Bone marrow (tissue), 2 donors: ENCODE measurements around the gene ARHGEF18.
"Not testable (repeated sequence)": the region's sequence is repeated elsewhere in the genome, so short reads cannot be mapped to it uniquely, and the experiment has no call there.

Experiments used
- DNase-seq, 2 donors: peaks; one replicate each; lab custom pipeline; 2025; lab: John Stamatoyannopoulos, UW

The ARHGEF18 gene

DNA sequence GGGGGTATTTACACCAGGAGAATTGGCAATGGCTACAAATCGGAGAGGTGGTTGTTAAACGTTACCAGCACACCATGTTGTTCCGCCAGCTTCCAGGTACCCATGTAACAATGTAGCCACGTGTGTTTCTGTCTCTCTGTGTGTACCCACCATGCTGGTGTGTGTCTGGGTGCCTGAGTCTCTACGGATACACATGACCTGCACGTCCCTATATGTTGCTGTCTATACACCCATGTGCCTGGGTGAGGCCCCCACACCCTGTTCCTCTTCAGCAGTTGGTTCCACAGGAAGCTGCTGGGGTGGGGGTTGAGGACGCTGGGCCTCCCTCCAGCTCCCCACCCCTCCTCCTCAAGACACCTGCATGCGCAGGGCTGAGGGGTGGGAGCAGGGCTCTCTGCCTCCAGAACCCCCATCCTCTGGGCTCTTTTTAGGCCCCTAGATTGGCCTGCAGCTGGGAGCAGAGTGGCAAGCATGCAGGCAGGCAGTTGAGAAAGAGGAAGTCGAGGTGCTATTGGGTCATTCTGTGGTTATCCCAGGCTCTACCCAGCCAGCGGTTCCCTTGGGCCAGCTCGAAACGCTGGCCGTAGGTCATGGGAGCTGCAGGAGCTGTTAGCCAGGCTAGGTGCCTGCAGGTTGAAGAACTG is at the start of gene ARHGEF18:
Gene ARHGEF18, plus strand, starts transcription at position 351 of the 644 bp plus-strand sequence. CDS start 13,954 bp downstream, outside the sequence.
- DNase-seq, result peak; percentile 75 to 79

DNA sequence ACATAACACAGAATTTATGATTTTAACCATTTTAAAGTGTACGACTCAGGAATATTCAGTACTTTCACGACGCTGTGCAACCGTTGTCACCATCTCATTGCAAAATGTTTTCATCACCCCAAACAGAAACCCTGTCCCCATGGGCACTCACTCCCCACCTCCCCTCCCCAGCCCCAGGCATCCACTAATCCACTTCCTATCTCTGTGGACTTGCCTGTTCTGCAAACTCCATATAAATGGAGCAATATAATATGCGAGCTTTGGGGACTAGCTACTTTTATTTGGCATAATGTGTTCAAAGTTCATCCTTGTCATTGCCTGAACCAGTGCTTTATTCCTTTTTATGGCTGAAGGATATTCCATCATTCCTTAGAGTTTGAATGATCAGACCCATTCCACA is 47.2 kb upstream of the ARHGEF18 start:
- no peak for DNase-seq

DNA sequence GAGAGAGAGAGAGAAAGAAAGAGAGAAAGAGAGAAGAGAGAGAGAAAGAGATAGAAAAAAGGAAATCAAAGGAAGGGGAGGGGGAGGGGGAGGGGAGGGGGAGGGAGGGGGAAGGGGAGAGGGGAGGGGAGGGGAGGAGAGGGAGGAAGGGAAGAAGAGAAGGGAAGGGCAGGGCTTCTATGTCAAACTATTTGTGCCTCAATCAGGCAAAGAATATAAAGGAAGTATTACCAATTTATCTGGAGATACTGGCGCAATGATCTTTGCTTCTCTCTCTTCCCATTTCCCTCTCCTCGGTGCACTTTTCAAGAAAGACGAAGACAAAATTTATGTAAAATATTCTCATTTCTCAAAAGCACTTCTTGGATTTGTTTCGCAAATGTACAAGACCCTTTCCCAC is 45.3 kb upstream of the ARHGEF18 start:
- no peak for DNase-seq

DNA sequence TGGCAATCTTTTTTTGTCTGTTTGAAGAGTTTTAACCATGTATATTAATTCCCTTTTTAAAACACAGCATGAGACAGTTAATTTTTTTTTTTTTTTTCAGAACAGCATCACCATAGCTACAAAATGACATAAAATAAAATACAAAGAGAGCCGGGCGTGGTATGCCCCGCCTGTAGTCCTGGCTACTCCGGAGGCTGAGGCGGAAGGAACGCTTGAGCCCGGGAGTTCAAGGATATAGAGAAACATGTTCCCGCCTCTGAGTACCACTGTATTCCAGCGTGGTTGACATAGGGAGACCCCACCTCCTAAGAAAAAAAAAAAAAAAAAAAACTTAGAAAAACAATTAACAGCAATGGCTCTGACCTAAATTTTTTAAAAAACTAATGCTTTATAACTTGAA is 44.5 kb upstream of the ARHGEF18 start:
- no peak for DNase-seq

DNA sequence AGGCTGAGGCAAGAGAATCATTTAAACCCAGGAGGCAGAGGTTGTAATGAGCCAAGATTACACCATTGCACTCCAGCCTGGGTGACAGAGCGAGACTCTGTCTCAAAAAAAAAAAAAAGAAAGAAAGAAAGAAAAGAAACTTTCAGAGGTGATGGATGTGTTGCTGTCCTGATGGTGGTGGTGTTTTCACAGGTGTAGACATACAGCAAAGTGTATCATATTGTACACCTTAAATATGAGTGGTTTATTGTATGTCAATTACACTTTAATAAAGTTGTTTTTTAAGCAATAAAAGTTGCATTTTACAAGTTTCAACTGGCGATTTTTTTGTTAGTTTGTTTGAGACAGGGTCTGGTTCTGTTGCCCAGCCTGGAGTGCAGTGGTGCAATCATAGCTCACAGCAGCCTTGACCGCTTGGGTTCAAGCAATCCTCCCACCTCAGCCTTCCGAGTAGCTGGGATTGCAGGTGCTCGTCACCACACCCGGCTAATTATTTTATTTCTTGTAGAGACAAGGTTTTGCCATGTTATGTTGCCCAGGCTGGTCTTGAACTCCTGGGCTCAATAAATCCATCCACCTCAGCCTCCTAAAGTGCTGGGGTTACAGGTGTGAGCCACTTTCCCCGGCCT is 41.0 kb upstream of the ARHGEF18 start:
- no peak for DNase-seq

DNA sequence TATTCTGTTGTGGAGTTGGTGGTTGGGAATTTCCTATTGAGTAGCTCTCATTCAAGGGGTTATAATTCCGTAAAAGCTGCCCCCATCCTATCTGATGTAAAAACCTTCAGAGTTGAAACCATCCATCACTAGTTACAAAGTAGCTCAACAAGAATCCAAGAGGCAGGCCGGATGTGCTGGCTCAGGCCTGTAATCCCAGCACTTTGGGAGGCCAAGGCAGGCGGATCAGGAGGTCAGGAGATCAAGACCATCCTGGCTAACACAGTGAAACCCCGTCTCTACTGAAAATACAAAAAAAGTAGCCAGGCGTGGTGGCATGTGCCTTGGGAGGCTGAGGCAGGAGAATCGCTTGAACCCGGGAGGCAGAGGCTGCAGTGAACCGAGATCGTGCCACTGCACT is 40.4 kb upstream of the ARHGEF18 start:
- DNase-seq, result not testable (repeated sequence)

DNA sequence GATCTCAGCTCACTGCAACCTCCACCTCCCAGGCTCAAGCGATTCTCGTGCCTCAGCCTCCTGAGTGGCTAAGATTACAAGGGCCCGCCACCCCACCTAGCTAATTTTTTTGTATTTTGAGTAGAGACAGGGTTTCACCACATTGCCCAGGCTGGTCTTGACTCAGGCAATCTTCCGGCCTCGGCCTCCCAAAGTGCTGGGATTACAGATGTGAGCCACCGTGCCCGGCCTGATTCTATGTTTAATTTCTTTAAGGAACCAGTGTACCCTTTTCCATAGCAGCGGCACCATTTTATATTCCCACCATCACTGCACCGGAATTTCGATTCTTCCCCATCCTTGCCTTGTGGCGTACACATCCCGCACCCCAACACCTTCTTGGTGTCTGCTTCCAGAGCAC is 36.8 kb upstream of the ARHGEF18 start:
- DNase-seq, result no peak

DNA sequence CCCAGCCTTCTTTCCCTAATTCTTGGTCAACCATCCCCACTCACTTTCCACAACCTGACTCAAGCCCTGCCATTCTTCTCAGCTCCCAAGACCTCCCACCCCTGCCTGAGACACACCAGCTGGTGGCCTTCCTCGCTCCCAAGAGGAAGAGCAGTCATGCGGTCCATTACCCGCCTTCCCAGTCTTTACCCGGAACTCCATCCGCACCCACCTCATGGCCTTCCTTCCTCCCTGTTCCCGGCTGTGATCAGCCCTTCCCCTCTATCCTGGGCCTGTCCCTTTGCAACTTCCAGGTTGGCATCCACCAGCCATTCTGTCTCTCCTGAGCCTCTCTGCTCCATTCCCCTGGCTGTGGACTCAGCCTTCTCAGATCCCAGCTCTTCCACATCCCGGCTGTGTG is 35.9 kb upstream of the ARHGEF18 start:
- DNase-seq, result no peak

DNA sequence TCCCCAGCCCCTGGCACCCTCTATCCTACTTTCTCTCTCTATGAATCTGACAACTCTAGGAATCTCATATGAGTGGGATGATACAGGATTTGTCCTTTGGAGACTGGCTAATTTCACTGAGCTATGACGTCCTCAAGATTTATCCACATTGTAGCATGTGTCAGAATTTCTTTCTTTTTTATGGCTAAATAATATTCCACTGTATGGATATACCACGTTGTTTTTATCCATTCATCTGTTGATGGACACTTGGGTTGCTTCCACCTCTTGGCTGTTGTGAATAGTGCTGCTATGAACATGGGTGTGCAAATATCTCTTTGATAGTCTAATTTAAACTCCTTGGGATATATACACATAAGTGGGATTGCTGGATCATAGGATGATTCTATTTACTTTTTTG is 30.6 kb upstream of the ARHGEF18 start:
- DNase-seq, result no peak

DNA sequence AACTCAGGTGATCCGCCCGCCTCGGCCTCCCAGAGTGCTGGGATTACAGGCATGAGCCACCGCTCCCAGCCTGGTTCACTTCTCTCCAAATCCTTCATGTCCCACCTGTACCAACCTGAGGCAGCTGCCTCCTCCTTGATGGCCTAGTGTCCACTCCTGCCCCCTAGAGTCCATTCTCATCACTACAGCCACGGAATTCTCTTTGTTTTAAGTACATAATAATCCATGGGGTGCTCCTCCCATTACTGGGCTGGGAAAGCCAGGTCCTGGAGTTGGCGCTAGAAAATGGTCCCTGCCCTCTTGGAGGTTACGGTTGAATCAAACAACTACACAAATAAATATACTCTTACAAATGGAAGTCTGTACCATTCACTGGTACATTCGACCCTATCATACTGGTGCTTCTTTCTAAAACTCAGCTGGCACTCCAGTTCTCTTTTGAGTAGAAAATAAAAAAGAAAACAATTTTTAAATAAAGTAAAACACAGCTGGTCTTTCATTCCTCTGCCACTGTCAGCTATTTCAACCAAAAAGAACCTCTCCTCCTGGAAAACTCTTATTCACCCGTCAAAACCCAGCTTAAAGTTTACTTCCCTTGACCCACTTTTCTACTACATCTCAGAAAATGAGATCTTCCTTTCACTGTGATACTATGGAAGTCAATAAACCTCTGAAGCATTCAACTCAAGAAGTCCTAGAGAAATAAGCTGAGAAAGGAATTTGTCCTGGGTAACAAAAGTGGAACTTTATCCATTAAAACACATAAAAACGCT is 22.4 kb upstream of the ARHGEF18 start:
- DNase-seq, result no peak

DNA sequence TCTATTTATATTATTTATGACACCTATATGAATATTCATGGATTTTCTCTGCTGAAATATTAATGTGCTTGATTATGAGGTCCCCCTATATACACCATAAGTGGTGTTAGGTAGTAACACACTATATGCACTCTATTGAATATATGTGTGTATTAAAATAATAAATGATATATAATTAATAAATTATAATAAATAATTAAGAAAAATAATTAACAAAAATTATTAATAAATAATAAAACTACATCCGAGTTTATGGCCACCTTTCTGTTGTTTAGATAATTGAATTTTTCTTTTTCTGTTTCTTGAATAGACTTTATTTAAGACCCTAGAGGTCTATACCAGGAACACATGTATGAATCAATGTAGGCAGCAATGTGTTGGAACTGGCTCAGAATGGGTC is 20.9 kb upstream of the ARHGEF18 start:
- no peak for DNase-seq

DNA sequence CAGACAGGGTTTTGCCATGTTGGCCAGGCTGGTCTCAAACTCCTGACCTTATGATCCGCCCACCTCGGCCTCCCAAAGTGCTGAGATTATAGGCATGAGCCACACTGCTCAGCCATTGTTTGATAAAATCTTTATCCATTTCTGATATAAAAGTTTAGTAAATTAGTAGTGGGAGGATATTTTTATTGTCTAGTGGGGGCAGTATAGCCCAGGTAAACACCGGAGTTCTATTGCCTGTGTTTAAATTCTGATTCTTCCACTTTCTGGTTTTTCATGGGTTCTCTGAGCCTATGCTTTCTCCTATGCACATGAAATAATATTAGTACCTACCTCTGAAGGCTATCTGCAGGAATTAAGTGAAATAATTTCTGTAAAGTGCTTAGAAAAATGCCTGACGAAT is 20.1 kb upstream of the ARHGEF18 start:
- no peak for DNase-seq

DNA sequence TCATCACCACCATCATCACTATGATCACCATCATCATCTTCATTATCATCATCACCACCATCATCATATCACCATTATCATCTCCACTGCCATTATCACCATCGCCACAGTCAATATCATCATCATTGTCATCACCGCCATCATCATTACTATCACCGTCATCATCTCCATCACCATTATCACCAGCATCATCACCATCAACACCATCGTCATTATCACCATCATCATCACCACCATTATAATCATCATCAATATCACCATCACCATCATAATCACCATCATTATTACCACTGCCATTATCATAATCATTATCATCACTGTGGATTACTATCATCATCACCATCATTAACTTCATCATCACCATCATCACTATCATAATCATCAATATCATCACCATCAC is 17.3 kb upstream of the ARHGEF18 start:
- no peak for DNase-seq

DNA sequence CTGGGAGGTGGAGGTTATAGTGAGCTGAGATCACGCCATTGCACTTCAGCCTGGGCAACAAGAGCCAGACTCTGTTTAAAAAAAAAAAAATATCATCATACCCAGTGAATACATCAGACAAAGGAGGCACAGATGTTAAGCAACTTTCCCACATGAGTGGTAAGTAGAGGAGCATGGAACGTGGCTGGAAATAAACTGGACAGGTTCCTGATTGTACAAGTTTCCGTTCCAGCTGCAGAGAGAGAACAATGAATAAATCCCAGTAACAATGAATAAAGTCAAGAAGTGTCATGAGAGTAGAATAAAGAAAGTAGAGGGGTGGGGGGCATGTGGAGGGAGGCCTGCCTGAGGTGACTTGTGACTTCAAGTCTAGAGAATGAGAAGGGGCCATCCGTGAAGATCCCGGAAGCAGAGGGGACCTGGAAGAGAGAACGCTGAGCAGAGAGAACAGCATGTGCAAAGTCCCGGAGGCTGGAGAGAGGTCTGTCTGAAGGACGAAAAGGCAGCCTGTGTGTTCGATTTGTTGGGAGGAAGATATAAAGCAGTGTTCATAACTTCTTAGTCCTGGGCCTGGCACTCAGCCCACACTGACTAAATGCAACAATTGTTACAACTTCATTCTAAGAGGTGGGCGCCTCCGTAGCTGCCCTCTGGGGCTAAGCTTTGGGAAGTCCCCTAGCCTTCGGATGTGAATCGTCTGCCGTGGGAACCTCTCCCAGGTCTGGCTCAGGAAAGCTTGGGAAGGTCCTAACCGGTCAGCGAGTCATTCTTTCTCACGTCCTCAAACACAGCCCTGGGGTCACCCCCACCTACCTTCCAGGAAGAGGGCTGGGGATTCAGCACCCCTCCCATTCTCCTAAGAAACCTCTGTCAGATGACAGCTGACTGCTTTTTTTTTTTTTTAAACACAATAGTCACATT is 15.3 kb upstream of the ARHGEF18 start:
- DNase-seq, result no peak

DNA sequence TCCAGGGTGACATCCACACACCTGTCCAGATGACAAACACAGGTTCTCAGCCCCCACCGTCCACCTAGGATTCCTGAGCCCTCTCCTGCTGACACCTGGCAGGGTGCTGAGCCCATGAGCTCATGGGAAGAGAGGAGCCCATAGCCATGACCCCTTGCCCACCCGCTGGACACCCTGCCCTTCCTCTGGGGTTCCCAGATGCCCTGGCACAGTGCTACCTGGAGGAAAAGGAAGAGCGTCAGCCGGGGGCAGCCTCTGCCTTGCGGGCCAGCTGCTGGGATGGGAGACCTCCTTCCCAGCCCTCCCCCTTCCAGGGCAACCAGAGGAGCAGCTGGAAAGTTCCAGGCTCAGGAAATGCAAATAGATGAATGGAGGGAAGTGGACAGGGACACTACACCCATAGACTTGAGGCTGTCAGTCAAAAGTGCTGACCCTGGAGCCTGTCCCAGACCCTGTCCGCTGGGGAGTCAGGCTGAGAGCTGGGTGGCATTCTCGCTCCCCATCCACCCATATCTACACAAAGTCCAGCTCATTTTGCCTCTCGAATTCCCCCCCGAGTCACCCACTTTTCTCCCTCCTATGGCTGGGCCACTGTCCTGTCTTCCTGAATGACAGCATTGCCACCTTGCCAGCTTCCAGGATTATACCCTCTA is 12.3 kb upstream of the ARHGEF18 start:
- DNase-seq, result no peak

DNA sequence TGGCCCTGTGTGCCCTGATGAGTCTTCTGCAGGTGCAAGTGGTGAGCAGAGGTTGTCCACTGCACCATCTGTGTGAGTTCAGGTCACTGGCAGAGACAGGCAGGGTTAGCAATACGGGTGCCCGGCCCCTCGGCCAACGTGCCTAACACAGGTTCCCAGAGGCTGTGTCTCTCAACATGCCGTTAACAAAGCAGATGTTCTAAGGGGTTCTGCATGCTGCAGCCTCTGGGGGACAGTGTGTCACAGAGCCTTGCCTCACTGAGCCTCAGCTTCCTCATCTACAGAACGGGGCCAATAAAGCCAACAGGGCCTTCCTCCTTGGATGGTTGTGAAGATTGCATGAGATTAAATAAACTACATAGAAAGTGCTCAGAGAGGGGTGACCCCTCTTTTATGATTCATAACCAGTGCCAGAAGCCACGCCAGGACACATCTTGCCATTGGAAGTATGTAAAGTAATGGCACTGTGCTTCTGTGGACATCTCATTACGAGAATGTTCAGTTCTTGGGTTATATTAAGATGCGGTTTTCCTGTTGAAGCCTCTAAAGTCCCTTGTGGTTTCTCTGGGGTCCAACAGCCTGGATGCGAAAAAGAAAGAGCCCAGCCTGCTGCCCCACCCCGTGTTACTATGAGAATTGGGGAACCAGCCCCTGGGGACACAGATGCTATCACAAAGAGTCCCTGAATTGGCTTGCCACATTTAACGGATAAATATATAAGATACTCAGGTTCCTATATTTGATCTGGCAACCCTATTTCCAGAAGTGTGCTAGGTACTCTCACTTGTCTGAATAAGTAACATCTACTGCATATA is 11.2 kb upstream of the ARHGEF18 start:
- peak; percentile 36 to 96 for DNase-seq

DNA sequence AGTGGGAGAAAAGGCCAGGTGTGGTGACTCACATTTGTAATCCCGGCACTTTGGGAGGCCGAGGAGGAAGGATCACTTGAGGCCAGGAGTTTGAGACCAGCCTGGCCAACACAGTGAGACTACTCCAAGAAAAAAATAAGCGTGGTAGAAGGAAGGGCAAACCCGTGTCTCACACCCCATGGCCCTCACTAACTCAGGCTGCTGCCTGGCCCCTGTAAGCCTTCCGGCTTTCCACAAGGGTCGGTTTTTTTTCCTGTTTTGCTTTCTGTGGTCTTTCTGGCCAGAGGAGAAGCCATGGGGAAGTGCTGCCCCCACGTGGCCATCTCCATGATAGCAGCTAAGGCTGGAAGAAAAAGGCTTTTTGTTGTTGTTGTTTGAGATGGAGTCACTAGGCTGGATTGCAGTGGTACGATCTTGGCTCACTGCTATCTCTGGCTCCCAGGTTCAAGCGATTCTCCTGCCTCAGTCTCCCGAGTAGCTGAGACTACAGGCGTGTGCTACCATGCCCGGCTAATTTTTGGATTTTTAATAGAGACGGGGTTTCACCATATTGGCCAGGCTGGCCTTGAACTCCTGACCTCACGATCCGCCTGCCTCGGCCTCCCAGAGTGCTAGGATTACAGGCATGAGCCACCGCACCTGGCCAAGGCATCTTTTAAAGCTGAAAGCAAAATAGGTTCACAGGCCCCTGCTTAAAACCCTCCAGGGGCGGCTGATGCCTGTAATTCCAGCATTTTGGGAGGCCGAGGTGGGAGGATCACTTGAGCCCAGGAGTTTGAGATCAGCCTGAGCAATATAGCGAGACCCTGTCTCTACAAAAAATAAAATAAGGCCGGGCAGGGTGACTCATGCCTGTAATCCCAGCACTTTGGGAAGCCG is 7.5 kb upstream of the ARHGEF18 start:
- peak; percentile 56 to 81 for DNase-seq

DNA sequence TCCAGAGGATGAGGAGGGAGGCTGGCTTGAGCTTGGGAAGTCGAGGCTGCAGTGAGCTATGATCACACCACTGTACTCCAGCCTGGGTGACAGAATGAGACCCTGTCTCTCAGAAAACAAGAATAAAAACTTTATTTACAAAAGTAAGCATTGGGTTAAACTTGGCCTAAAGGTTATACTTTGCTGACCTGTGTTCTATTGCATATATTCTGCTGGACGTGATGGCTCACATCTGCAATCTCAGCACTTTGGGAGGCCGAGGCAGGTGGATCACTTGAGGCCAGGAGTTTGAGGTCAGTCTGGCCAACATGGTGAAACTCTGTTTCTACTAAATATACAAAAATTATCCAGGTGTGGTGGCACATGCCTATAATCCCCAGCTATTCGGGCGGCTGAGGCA is 6.6 kb upstream of the ARHGEF18 start:
- DNase-seq, result no peak

DNA sequence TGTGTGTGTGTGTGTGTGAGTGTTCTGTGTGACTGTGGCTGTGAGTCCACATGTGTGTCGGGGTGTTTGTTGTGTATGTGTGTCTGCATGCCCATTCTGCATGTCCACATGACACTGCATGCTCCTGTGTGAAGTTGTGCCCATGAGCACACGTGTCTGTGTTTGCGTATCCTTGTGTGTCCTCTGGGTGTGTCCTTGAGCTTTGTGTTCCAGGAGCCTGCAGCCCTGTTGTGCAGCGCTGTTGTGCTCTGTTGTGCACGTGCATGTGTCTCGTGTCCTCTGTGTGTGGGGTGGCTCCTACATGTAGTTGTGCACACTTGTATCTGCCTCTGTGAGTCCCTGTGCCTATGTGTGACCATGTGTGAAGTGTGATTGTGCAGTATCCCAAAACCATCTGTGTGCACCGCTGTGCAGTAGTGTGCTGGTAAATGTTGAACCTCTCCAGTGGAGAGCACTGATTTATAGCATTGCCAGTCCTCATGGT is 2.2 kb upstream of the ARHGEF18 start:
- no peak for DNase-seq

DNA sequence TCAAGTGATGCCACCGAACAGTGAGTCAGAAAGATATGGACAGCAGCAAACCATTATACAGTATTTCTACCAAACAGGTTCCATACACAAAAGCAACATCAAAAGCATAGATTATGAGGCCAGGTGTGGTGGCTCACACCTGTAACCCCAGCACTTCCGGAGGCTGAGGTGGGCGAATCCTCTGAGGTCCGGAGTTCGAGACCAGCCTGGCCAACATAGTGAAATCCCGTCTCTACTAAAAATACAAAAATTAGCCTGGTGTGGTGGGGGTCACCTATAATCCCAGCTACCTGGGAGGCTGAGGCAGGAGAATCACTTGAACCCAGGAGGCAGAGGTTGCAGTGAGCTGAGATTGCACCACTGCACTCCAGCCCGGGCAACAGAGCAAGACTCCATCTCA is 1.7 kb upstream of the ARHGEF18 start:
- not testable (repeated sequence) for DNase-seq
